Upper lobe of right lung (tissue), 1 donor: ENCODE results near the gene C1QTNF9. TPM values are rescaled to one million over a fixed set of nuclear protein-coding genes. Genes with fewer than 3 reads are reported as not detected.
"Not testable (repeated sequence)": the region's sequence is repeated elsewhere in the genome, so short reads cannot be mapped to it uniquely, and the experiment has no call there.

Experiments used
- ATAC-seq: fragments of 200-7000 bp; cut with Tn5 transposase; one replicate; pipeline ENCODE4 v1.9.1; 2020; ENCODE audit warnings: mild to moderate bottlenecking, moderate library complexity
- DNase-seq: peaks from one replicate; pipeline ENCODE4 v3.0.0-alpha.2; 2020
- H3K27ac ChIP-seq: fragments of 200-600 bp; one replicate; pipeline ENCODE4 v1.8.0; 2022
- H3K27me3 ChIP-seq: fragments of 200-600 bp; one replicate; pipeline ENCODE4 v1.8.0; 2022; ENCODE audit warnings: mild to moderate bottlenecking
- H3K36me3 ChIP-seq: fragments of 200-600 bp; one replicate; pipeline ENCODE4 v1.8.0; 2022
- H3K4me1 ChIP-seq: fragments of 200-600 bp; one replicate; pipeline ENCODE4 v1.8.0; 2022
- H3K4me3 ChIP-seq: fragments of 200-600 bp; one replicate; pipeline ENCODE4 v1.8.0; 2022; ENCODE audit warnings: mild to moderate bottlenecking
- H3K9me3 ChIP-seq: fragments of 200-600 bp; one replicate; pipeline ENCODE4 v1.8.0; 2022
- CTCF ChIP-seq: fragments of 200-600 bp; IDR thresholded peaks from one replicate; pipeline ENCODE4 v1.8.0; 2022; ENCODE audit warnings: antibody characterized with exemption
- intact Hi-C: fragments of 100-400 bp; cut with DNase I; formaldehyde crosslinking; loops from one replicate; pipeline ENCODE4 v1.11.0; 2022
- total RNA-seq: library from RNA; stranded (reverse); fragmentation: NEBNext Ultra II Directional; extraction: Animal tissue kit (Norgen Biotek cat#: 25700); gene quantifications from one replicate; pipeline ENCODE4 v1.2.1, GENCODE V29; 2021
- donor health status: DM: no; HTN: yes; CAD: no; lungs with severe emphysema.

C1QTNF9 gene
- total RNA-seq, 1 donor from 2014 or later = not detected

GRCh38 chr13:24361113-24361512 is 51.7 kb downstream of the C1QTNF9 start:
- no peaks in the 10 kb centered on the region for H3K36me3 ChIP-seq
- intact Hi-C loops = no loop called here
- H3K4me1 ChIP-seq = no peaks in the 10 kb centered on the region
- no peak overlapping the region for H3K4me3 ChIP-seq
- no peaks in the 10 kb centered on the region for H3K9me3 ChIP-seq
- TF ChIP-seq CTCF = no peak
- H3K27me3 ChIP-seq = no peaks in the 10 kb centered on the region
- ATAC-seq (no peak), DNase-seq (no peak)
- H3K27ac ChIP-seq = no peak overlapping the region

GRCh38 chr13:24361852-24362366 is 52.5 kb downstream of the C1QTNF9 start:
- no peak overlapping the region for H3K27ac ChIP-seq
- DNase-seq (no peak), ATAC-seq (no peak)
- H3K27me3 ChIP-seq = no peaks in the 10 kb centered on the region
- H3K4me1 ChIP-seq = no peaks in the 10 kb centered on the region
- H3K4me3 ChIP-seq = no peak overlapping the region
- no peaks in the 10 kb centered on the region for H3K9me3 ChIP-seq
- TF ChIP-seq CTCF = no peak
- H3K36me3 ChIP-seq = no peaks in the 10 kb centered on the region
- intact Hi-C loops = no loop called here

GRCh38 chr13:24362435-24362952 is 53.1 kb downstream of the C1QTNF9 start:
- no peaks in the 10 kb centered on the region for H3K36me3 ChIP-seq
- H3K4me3 ChIP-seq = no peak overlapping the region
- intact Hi-C loops = no loop called here
- no peak for ATAC-seq
- no peaks in the 10 kb centered on the region for H3K27me3 ChIP-seq
- no peak for TF ChIP-seq CTCF
- no peak for DNase-seq
- no peaks in the 10 kb centered on the region for H3K9me3 ChIP-seq
- no peak overlapping the region for H3K27ac ChIP-seq
- no peaks in the 10 kb centered on the region for H3K4me1 ChIP-seq

GRCh38 chr13:24365191-24365590 is 55.8 kb downstream of the C1QTNF9 start:
- DNase-seq = no peak
- Histone ChIP-seq H3K4me3 (no peak overlapping the region), H3K36me3 (no peaks in the 10 kb centered on the region), H3K27me3 (no peaks in the 10 kb centered on the region), H3K9me3 (no peaks in the 10 kb centered on the region), H3K4me1 (no peaks in the 10 kb centered on the region), H3K27ac (no peak overlapping the region)
- no peak for ATAC-seq
- TF ChIP-seq CTCF = no peak
- intact Hi-C loops = no loop called here

- intact Hi-C loops, H3K4me3 ChIP-seq: not testable (repeated sequence)
Measured at GRCh38 chr13:24366315-24366714, 56.9 kb downstream of the C1QTNF9 start.

GRCh38 chr13:24371273-24371672 is 61.9 kb downstream of the C1QTNF9 start:
- H3K9me3 ChIP-seq, H3K4me3 ChIP-seq, H3K27me3 ChIP-seq, DNase-seq, intact Hi-C loops, H3K27ac ChIP-seq, H3K36me3 ChIP-seq, H3K4me1 ChIP-seq: not testable (repeated sequence)
- peak; percentile 13 for ATAC-seq

More at GRCh38 chr13:24366315-24366714, 56.9 kb downstream of the C1QTNF9 start:
- H3K4me1 ChIP-seq, H3K27me3 ChIP-seq, H3K36me3 ChIP-seq, H3K27ac ChIP-seq, DNase-seq, H3K9me3 ChIP-seq, ATAC-seq: not testable (repeated sequence)

Other genes with a start within 250 kb of the C1QTNF9 start
- gene SPATA13, start 148.9 kb upstream of the C1QTNF9 start, total RNA-seq = 34.4 TPM
- 70.3 TPM for gene PARP4, start 203.2 kb downstream of the C1QTNF9 start, total RNA-seq